ENCODE measurements around the gene TLX3.

DNA sequence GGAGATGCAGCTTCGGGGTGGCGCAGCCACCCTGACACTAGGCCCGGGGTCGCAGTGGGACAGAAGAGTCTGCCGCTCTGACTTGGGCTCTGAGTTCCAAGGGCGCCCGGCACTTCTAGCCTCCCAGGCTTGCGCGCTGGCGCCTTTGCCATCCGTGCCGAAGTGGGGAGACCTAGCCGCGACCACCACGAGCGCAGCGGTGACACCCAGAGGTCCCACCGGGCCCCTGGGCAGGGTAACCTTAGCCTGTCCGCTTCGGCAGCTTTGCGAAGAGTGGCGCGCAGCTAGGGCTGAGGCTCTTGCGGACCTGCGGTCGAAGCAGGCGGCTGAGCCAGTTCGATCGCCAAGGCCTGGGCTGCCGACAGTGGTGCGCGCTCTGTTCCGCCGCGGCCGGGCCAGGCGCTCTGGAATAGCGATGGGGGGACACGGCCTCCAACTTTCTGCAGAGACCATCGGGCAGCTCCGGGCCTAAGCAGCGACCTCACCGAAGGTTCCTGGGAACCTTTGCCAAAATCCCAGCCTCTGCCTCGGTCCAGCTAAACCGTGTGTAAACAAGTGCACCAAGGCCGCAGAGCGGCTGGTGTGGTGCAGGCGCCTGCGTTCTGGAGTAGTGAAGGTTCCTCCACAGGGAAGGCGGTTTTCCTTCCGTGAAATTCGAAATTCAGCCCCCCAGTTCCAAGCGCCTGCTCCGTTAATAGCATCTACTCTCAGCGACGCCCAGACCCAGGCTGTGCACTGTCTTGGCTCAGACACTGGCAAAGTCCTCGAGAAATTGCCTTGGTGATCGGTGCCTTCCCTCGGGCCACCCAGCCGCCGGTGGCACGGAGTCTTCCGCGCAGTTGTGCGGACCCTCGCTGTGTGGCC lies 7.4 kb downstream of the TLX3 start:
- TF ChIP-seq TOX (CRISPR knock-in tag; IDR thresholded peaks at IDR 0.05; ENCODE audit: borderline replicate concordance) (no peak), CSDC2 (CRISPR knock-in tag; IDR thresholded peaks at IDR 0.05) (no peak), ISL1 (CRISPR knock-in tag; IDR thresholded peaks at IDR 0.05) (no peak), ESRRG (CRISPR knock-in tag; IDR thresholded peaks at IDR 0.05) (no peak), ZNF8 (CRISPR knock-in tag; IDR thresholded peaks at IDR 0.05) (no peak)
- TF ChIP-seq, protein P1, sequence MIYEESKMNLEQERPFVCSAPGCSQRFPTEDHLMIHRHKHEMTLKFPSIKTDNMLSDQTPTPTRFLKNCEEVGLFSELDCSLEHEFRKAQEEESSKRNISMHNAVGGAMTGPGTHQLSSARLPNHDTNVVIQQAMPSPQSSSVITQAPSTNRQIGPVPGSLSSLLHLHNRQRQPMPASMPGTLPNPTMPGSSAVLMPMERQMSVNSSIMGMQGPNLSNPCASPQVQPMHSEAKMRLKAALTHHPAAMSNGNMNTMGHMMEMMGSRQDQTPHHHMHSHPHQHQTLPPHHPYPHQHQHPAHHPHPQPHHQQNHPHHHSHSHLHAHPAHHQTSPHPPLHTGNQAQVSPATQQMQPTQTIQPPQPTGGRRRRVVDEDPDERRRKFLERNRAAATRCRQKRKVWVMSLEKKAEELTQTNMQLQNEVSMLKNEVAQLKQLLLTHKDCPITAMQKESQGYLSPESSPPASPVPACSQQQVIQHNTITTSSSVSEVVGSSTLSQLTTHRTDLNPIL (CRISPR knock-in tag; IDR thresholded peaks at IDR 0.05; ENCODE audit: low read depth), result no peak
- TF ChIP-seq, protein P2, sequence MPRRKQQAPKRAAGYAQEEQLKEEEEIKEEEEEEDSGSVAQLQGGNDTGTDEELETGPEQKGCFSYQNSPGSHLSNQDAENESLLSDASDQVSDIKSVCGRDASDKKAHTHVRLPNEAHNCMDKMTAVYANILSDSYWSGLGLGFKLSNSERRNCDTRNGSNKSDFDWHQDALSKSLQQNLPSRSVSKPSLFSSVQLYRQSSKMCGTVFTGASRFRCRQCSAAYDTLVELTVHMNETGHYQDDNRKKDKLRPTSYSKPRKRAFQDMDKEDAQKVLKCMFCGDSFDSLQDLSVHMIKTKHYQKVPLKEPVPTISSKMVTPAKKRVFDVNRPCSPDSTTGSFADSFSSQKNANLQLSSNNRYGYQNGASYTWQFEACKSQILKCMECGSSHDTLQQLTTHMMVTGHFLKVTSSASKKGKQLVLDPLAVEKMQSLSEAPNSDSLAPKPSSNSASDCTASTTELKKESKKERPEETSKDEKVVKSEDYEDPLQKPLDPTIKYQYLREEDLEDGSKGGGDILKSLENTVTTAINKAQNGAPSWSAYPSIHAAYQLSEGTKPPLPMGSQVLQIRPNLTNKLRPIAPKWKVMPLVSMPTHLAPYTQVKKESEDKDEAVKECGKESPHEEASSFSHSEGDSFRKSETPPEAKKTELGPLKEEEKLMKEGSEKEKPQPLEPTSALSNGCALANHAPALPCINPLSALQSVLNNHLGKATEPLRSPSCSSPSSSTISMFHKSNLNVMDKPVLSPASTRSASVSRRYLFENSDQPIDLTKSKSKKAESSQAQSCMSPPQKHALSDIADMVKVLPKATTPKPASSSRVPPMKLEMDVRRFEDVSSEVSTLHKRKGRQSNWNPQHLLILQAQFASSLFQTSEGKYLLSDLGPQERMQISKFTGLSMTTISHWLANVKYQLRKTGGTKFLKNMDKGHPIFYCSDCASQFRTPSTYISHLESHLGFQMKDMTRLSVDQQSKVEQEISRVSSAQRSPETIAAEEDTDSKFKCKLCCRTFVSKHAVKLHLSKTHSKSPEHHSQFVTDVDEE (CRISPR knock-in tag; IDR thresholded peaks at IDR 0.05), result no peak
- TF ChIP-seq, protein P3, sequence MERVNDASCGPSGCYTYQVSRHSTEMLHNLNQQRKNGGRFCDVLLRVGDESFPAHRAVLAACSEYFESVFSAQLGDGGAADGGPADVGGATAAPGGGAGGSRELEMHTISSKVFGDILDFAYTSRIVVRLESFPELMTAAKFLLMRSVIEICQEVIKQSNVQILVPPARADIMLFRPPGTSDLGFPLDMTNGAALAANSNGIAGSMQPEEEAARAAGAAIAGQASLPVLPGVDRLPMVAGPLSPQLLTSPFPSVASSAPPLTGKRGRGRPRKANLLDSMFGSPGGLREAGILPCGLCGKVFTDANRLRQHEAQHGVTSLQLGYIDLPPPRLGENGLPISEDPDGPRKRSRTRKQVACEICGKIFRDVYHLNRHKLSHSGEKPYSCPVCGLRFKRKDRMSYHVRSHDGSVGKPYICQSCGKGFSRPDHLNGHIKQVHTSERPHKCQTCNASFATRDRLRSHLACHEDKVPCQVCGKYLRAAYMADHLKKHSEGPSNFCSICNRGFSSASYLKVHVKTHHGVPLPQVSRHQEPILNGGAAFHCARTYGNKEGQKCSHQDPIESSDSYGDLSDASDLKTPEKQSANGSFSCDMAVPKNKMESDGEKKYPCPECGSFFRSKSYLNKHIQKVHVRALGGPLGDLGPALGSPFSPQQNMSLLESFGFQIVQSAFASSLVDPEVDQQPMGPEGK (CRISPR knock-in tag; IDR thresholded peaks at IDR 0.05; ENCODE audit: borderline replicate concordance), result no peak
